Endometrium (tissue), 2 donors: ENCODE measurements around the gene PSG1.
"Not testable (repeated sequence)": the region's sequence is repeated elsewhere in the genome, so short reads cannot be mapped to it uniquely, and the experiment has no call there.

Experiments used
- FAIRE-seq: peaks from 2 replicates; lab custom pipeline; 2012; peaks lifted over from hg19 to GRCh38; lab: Jason Lieb, UNC
- donor health status: control.
- donor health status: control.

PSG1 gene

DNA sequence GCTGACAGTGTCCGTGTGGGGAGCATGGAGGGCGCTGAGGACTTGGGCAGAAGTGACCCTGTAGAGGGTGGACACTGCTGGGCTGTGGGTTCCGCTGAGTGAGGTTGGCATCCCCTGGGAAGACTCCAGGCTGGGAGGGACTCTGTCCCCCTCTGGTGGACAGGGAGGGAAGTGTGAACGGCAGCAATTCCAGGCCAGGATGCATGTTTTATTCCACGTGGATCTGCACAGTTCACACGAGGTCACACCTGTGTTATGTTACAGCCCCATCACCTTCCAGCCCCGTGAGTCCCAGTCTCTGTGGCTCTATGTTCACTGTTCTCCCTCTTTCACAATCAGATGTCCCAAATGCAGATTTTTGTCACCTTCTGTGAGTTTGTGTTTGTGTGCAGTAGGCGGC lies 1.8 kb upstream of the PSG1 start:
- FAIRE-seq = not testable (repeated sequence)

DNA sequence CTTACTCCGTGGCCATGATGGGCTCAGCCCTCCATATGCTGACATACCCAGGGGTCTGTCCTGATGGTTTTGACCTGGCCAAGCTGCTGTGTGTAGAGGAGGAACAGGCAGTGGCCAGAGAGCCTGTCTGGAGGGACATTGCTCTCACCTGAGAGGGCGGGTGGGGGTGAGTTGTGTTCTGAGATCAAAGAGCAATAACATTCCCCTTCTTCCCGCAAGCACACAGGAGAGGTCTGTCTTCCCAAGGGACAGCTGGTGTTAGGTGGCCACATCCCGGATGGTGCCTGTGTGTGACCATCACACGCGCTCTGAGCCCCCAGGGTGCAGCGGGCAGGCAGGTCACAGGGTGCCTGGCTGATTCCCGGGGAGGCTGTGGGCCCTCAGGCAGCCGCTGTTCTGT lies 1.1 kb upstream of the PSG1 start:
- not testable (repeated sequence) for FAIRE-seq

- FAIRE-seq = not testable (repeated sequence)
Measured at GRCh38 chr19:42876596-42876995, 2.9 kb downstream of the PSG1 start.

DNA sequence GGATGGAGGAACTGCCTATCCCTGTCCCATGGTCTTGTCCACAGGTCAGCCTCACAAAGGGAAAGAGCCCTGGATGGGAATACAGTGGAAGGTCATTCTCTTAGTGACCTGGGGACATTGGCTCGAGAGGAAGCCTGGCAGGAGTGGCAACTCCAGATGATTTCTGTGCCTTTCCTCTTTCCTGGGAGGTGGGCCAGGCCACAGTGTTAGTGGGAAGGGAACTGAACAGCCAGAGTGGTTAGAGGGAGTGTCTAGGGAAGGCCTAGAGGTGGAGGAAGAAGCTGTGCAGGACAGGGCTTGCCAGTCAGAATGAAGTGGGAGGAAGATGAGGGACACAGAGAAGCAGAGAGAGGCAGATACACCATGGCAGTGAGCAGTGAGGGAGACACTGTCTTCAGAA lies 3.6 kb downstream of the PSG1 start:
- not testable (repeated sequence) for FAIRE-seq

DNA sequence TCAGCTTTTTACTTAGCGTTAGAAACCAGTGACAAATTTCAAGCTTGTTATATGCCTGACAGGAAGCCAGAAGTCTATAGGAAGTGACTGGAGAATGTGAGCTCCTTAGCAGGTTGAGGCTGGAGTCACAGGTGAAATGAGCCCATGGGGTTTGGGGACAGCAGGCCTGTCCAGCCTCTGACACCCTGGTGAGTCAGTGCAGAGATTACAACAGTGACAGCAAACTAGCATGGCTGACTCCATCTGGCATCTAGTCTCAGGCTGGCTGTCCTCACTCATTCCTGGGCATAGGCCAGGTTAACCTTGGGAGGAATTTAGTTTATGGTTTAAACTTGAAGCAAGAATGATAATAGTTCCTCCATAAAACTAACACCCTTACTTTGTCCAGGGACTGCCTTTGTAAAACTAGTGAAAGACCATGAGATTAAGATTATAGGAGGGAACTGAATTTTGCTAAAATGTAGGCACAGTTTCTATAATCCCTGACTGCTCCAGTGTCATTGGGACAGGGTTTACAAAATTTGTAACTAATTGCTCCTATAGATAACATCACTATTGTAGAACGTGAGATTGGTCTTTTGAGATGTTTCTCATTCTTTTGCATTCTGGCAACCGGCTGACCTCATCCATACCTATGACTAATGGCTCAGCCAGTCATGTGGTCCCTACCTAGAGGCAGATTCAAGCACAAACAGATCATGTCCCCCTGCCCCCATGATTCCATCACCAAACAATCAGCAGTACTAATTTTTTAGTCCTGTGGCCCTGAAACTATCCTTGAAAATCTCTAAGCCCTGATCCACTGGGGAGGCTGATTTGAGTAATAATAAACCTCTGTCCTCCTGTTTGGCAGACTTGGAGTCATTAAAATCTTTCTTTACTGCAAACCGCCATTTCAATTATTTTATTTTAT lies 4.4 kb downstream of the PSG1 start:
- FAIRE-seq = not testable (repeated sequence)

GRCh38 chr19:42874136-42874535 lies 5.4 kb downstream of the PSG1 start:
- FAIRE-seq = not testable (repeated sequence)

DNA sequence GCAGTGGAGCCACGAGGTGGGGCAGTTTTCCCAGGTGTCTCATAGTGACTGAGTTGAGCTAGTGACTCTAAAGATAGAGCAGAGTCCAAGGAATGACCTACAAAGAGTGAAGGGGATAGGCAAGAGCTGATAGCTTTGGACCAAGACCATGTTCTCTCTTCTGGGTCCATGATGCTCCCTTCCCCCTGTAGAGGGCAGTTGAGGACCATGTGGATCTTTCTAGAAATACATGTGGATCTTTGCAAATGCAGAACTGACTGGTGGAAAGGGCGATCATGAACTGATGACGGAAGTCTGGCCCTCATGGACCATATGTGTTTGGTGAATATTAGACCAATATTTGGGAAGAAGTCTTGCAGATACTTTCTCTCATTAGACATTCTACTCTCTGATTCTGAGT lies 6.9 kb downstream of the PSG1 start:
- FAIRE-seq = no peak

- FAIRE-seq = no peak
Measured at GRCh38 chr19:42857544-42857867, 22.0 kb downstream of the PSG1 start.

- FAIRE-seq = not testable (repeated sequence)
Measured at GRCh38 chr19:42856866-42857543, 22.5 kb downstream of the PSG1 start.

- not testable (repeated sequence) for FAIRE-seq
Measured at GRCh38 chr19:42854745-42855144, 24.8 kb downstream of the PSG1 start.

DNA sequence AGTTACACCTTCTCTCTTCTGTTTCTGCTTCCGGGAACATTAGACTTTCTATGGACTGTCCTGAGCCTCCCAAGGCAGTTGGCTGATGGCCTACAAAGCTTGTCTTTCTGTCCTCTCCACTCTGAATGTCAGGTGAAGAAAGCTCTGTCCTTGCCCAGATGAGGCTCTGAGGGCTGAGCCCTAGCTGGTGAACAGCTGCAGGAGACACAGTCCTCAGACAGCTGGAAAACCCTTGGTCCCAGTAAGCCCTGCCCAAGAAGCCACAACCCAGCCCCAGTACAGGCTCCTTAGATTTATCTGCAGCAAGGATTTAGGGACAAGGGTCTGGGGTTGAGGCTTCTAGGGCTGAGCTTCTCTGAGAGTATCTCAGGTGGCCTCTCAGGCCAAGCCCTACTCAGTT lies 26.3 kb downstream of the PSG1 start:
- not testable (repeated sequence) for FAIRE-seq

DNA sequence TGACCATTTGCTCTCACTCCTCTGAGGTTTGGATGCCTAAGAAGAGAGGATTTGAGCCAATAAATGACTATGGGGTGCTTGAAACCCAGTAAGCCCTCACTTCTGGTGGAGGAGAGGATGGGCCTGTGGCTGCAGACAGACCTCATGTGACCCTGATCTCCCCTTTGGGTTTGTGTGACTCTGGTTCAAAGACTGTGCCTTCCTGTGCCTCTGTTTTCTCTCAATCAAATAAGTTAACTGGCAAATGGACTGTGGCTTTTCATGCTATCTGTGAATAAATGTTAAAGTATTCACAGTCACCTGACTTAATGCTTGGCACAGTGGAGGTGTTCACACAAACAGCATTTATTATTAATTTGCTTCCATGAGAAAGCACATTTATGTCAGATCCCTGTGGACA lies 26.7 kb downstream of the PSG1 start:
- FAIRE-seq = not testable (repeated sequence)

DNA sequence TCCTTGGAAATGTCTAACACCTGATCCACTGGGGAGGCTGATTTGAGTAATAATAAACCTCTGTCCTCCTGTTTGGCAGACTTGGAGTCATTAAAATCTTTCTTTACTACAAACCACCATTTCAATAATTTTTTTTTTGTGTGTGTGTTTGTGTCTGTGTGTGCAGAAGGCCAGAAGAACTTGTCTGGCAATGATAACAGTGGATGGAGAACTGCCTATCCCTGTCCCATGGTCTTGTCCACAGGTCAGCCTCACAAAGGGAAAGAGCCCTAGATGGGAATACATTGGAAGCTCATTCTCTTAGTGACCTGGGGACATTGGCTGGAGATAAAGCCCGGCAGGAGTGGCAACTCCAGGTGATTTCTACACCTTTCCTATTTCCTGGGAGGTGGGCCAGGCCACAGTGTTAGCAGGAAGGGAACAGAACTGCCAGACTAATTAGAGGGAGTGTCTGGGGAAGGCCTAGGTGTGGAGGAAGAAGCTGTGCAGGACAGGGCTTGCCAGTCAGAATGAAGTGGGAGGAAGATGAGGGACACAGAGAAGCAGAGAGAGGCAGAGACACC lies 27.7 kb downstream of the PSG1 start:
- FAIRE-seq = not testable (repeated sequence)

DNA sequence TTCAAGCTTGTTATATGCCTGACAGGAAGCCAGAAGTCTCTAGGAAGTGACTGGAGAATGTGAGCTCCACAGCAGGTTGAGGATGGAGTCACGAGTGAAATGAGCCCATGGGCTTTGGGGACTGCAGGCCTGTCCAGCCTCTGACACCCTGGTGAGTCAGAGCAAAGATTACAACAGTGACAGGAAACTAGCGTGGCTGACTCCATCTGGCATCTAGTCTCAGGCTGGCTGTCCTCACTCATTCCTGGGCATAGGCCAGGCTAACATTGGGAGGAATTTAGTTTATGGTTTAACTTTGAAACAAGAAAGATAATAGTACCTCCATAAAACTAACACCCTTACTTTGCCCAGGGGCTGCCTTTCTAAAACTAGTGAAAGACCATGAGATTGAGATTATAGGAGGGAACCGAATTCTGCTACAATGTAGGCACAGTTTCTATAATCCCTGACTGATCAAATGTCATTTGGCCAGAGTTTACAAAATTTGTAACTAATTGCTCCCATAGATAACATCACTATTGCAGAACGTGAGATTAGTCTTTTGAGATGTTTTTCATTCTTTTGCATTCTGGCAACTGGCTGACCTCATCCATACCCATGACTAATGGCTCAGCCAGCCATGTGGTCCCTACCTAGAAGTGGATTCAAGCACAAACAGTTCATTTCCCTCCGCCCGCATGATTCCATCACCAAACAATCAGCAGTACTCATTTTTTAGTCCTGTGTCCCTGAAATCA lies 28.4 kb downstream of the PSG1 start:
- FAIRE-seq = no peak

DNA sequence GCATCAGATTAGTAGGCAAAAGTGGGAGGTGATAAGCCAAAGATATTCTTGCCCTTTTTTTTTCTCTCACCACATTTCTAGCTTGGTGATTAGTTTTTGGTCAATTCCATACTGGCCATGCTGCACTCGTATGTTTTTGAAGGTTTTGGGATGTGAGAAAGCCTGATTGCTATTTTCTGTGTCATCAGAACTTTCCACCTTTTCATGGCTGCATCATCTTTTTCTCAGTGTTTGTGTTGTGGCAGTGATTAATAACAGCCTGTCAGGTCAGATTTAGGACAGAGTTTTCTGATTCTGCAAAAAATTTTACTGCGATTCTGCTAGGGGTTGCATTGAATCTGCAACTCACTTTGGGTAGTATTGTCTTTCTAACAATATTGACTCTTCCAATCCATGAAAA lies 32.9 kb downstream of the PSG1 start:
- FAIRE-seq = no peak

GRCh38 chr19:42843631-42844030 lies 35.9 kb downstream of the PSG1 start:
- FAIRE-seq = not testable (repeated sequence)

- FAIRE-seq = not testable (repeated sequence)
Measured at GRCh38 chr19:42832746-42833442, 46.6 kb downstream of the PSG1 start.

DNA sequence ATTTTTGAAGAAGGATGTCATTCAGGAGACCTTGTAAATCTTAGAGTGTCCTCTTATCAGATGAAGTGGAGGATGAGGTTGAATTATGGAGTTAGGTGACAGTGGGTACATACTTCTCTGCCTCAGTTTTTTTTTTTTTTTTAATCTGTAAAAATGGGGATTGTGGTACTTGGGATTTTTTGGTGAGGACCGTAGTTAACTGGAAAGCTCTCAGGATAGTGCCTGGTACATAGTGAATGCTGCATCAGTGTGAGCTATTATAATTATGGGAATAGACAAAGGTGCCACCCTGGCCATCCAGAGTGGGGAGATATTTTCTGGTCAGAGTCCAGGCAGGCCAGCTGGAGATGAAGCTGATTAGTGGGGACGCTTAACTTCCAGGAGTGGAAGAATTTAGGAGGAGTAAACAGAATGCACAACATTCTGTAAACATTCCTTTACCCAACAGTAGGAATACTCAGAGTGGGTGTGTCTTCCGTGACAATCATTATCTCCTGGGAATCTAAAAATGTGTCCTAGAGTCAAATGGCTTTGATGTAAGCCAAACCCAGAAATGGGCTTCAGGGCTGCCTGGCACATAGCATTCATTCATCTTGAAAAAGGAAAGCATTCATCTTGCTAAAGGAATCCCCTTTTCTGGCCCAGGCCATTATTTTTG lies 47.4 kb downstream of the PSG1 start:
- not testable (repeated sequence) for FAIRE-seq

DNA sequence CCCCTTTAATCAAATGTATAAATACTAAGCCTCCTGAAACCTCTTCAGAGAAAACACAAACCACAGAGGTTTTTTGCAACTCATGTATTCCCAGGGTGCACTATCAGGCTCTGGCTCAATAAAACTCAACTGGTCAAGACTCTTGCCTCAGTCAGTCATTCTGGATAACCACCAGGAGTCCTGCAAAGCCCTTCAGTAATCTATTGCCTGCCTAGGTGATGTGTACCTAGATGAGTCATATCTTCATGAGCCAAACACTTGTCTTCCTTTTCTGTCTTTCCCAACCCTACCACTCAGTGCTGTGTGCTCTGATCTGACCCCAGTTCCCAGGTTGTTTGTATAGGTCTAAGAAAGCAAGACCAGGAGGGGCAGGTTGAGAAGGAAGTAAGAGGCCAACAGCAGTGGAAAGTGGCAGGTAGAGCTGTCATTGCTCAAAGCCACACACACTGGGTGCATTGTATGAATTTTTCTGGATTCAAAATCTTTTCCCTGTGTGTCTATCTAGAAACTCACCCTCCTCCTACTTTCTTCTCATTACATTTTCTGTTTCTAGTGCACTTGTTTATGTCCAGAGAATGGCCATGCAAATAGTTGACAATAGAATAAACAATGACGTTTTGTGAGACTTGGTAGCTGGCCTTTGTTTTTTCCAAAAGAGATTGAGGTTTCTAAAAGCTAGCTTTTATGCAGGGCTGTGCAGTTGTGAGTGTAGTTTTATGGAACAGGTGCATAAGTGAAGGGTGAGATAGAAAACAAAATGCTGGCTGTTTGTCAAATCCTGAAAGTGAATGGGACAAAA lies 48.1 kb downstream of the PSG1 start:
- FAIRE-seq = no peak

DNA sequence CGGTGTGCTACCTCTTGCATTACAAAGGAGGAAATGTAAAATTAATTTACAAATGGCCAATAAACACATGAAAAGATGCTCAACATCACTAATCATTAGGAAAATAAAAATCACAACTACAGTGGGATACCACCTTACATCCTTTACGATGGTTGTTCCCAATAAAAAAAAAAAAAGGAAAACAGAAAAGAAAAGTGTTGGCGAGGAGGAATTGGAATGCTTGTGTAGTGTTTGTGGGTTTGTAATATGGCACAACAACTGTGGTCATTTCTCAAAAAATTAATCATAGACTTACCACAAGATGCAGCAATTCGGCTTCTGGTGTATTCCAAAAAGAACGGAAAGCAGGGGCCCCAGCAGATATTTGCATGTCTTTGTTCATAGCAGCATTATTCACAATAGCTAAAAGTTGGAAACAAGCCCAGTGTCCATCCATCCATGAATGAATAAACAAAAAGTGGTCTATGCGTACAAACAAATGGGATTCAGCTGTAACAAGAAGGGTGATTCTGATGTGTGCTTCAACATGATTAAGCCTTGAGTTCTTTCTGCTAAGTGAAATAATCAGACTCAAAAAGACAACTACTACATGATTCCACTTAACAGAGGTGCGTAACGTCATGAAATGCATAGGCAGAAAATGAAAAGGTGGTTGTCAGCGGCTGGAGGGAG lies 58.1 kb downstream of the PSG1 start:
- FAIRE-seq = peak; percentile 55
